Panc1 (cell line): Measurements from ENCODE around the gene GSTO2. TPM values are rescaled to one million over a fixed set of nuclear protein-coding genes. Genes with fewer than 3 reads are reported as not detected.

ENCODE experiments used
- ATAC-seq: fragments of 200-7000 bp; cut with Tn5 transposase; 2 replicates; pipeline ENCODE4 v1.9.1; 2020; ENCODE audit warnings: mild to moderate bottlenecking, moderate library complexity
- BruUV-seq: library from RNA; stranded (reverse); fragments of 400-500 nt; replicated peaks from 2 replicates; lab custom pipeline; 2021; lab: Mats Ljungman, UMichigan
- CTCF ChIA-PET: fragments of 300-600 bp; sonication (Branson Sonifier 250); formaldehyde crosslinking; loops from one replicate; lab custom pipeline; 2022; ENCODE audit warnings: antibody characterized with exemption; lab: Charles Lee
- POLR2A ChIA-PET: fragments of 300-600 bp; sonication (Branson Sonifier 250); formaldehyde crosslinking; loops from one replicate; lab custom pipeline; 2022; ENCODE audit warnings: antibody characterized with exemption; lab: Charles Lee
- DNase-seq: peaks from one replicate; pipeline ENCODE4 v3.0.0-alpha.2; 2010; ENCODE audit warnings: low read depth, low spot score
- H3K27ac ChIP-seq: 2 replicates; pipeline ENCODE4 v1.5.1; 2011; ENCODE audit warnings: mild to moderate bottlenecking, low read length, inconsistent platforms
- H3K27me3 ChIP-seq: fragments of 200-500 bp; sonication (Bioruptor generic); 2 replicates; pipeline ENCODE4 v1.6.0; 2014; ENCODE audit warnings: low read length, inconsistent platforms; ENCODE audit not compliant: control insufficient read depth, insufficient read depth
- H3K36me3 ChIP-seq: fragments of 200-500 bp; sonication (Bioruptor generic); 2 replicates; pipeline ENCODE4 v1.5.1; 2014; ENCODE audit warnings: inconsistent platforms, mild to moderate bottlenecking, low read length, moderate library complexity; ENCODE audit not compliant: control insufficient read depth, insufficient read depth
- H3K4me1 ChIP-seq: 2 replicates; pipeline ENCODE4 v1.5.1; 2011; ENCODE audit warnings: inconsistent platforms, mild to moderate bottlenecking, low read length, moderate library complexity; ENCODE audit not compliant: control insufficient read depth, insufficient read depth
- H3K4me3 ChIP-seq, 2 experiments: 2 replicates each; pipeline ENCODE4 v1.5.1; 2011 to 2012; ENCODE audit warnings: low read depth in 2 of 2, low read length in 2 of 2, mild to moderate bottlenecking in 2 of 2, inconsistent platforms in 1 of 2, moderate library complexity in 1 of 2
- H3K9me3 ChIP-seq: fragments of 200-500 bp; sonication (Bioruptor generic); 2 replicates; pipeline ENCODE4 v1.5.1; 2014; ENCODE audit warnings: low read depth, mild to moderate bottlenecking, inconsistent platforms, low read length, moderate library complexity; ENCODE audit not compliant: control insufficient read depth, insufficient read depth
- CTCF ChIP-seq: fragments of 450-650 bp; IDR thresholded peaks from 2 replicates; pipeline ENCODE4 v1.5.1; 2017; ENCODE audit warnings: mild to moderate bottlenecking
- POLR2AphosphoS5 ChIP-seq: IDR thresholded peaks from 2 replicates; pipeline ENCODE4 v1.6.1; 2012; ENCODE audit warnings: mild to moderate bottlenecking, low read depth, low read length, moderate library complexity
- REST ChIP-seq, 2 experiments: IDR thresholded peaks; 2 replicates each; pipeline ENCODE4 v1.6.1; 2011 to 2012; ENCODE audit warnings: low read depth in 2 of 2, control low read depth in 1 of 2, low read length in 1 of 2, mild to moderate bottlenecking in 1 of 2, moderate library complexity in 1 of 2; ENCODE audit not compliant: insufficient read depth in 1 of 2
- SIN3A ChIP-seq: IDR thresholded peaks from 2 replicates; pipeline ENCODE4 v1.6.1; 2012; ENCODE audit warnings: low read depth, mild to moderate bottlenecking, low read length, moderate library complexity, borderline replicate concordance; ENCODE audit not compliant: insufficient read depth
- TCF7L2 ChIP-seq: IDR thresholded peaks from 2 replicates; pipeline ENCODE4 v1.6.1; 2011; ENCODE audit warnings: mild to moderate bottlenecking, low read depth, low read length, inconsistent platforms
- in situ Hi-C: cut with HindIII; loops from 2 replicates; pipeline ENCODE4 v1.10.0; 2016; ENCODE audit warnings: low sequenced_read_pairs, low pct_unique_long_range_greater_than_20kb
- intact Hi-C: fragments of 100-400 bp; cut with micrococcal nuclease; formaldehyde crosslinking; loops from one replicate; pipeline ENCODE4 v1.10.0; 2022; ENCODE audit not compliant: unreplicated experiment
- total RNA-seq: library from RNA; stranded (reverse); gene quantifications from one replicate; pipeline ENCODE4 v1.2.1, GENCODE V29; 2021; ENCODE audit not compliant: unreplicated experiment

Gene GSTO2
- total RNA-seq, 1 experiment from 2014 or later, result 28.5 TPM

DNA sequence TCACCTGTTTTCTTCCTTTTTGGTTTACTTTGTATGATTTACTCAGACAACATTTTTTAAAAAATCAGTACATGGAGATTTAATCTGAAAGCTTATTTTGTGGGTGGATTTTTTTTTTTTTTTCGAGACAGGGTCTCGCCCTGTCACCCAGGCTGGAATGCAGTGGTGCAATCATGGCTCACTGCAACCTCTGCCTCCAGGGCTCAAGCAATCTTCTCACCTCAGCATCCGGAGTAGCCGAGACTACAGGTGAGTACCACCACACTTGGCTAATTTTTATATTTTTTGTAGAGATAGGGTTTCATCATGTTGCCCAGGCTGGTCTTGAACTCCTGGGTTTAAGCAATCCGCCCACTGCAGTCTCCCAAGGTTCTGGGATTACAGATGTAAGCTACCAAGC lies 11.7 kb upstream of the GSTO2 start:
- ChIA-PET POLR2A (no interaction called here), CTCF (interaction anchor here (0.6 kb wide), 1 partner anchor 49 kb away, joined by 6 read pairs; no protein-coding TSS in a partner anchor)
- Histone ChIP-seq H3K9me3 (no peaks in the 10 kb centered on the region), H3K27me3 (no peaks in the 10 kb centered on the region), H3K4me1 (peaks cover 46% of the 10 kb centered on the region), H3K4me3 (no peak overlapping the region), H3K36me3 (peaks cover 27% of the 10 kb centered on the region), H3K27ac (no peak overlapping the region)
- TF ChIP-seq TCF7L2 (no peak), REST (IDR thresholded peaks at IDR 0.05; ENCODE audit: insufficient read depth in 1 of 2, low read depth in 2 of 2, low read length in 1 of 2) (no peak), POLR2AphosphoS5 (no peak), SIN3A (no peak)
- BruUV-seq, result no TSS peak
- no peak for ATAC-seq
- intact Hi-C loops (no loop called here), in situ Hi-C loops (no loop called here)
- no peak for DNase-seq

DNA sequence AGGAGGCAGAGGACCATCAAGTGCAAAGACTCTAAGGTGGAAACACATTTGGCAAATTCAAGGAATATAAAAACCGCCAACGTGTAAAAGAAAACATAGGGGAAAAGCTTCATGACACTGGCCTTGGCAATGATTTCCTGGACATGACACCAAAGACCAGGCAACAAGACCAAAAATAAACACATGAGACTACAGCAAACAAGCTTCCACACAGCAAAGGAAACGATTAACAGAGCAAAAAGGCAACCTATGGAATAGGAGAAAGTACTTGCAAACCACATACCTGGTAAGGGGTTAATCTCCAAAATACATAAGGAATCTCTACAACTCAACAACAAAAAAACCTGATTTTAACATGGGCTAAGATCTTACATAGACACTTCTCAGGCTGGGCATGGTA lies 10.8 kb upstream of the GSTO2 start:
- DNase-seq (no peak), ATAC-seq (no peak)
- no TSS peak for BruUV-seq
- intact Hi-C loops, result no loop called here
- in situ Hi-C loops, result no loop called here
- Histone ChIP-seq H3K36me3 (peaks cover 34% of the 10 kb centered on the region), H3K9me3 (no peaks in the 10 kb centered on the region), H3K4me1 (peaks cover 46% of the 10 kb centered on the region), H3K27ac (no peak overlapping the region), H3K27me3 (no peaks in the 10 kb centered on the region), H3K4me3 (no peak overlapping the region)
- TF ChIP-seq REST (IDR thresholded peaks at IDR 0.05; ENCODE audit: insufficient read depth in 1 of 2, low read depth in 2 of 2, low read length in 1 of 2) (no peak), CTCF (no peak), TCF7L2 (no peak), POLR2AphosphoS5 (no peak), SIN3A (no peak)
- ChIA-PET CTCF (no interaction called here), POLR2A (no interaction called here)
